ENCODE results near the gene SREBF2.

SREBF2 gene

DNA sequence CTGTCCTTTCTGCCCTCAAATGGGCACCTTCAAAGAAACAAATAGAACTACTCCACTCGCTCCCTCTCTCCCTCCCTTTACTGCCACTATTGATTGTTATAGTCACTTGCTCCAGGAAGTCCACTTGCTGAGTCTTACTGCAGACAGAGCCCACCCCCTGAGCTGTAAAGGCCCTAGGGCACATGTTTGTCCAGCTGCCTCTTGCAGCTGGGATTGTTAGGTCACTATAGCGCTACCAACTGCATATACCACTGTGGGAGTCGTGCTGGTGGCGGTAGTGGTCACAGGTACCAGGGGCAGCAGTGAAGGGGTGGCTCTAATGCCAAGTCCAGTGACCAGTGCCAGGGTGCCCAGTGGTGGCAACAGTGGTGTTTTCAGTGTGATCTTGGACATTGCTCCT is 4.4 kb upstream of the SREBF2 start:
- TF ChIP-seq, protein P1, sequence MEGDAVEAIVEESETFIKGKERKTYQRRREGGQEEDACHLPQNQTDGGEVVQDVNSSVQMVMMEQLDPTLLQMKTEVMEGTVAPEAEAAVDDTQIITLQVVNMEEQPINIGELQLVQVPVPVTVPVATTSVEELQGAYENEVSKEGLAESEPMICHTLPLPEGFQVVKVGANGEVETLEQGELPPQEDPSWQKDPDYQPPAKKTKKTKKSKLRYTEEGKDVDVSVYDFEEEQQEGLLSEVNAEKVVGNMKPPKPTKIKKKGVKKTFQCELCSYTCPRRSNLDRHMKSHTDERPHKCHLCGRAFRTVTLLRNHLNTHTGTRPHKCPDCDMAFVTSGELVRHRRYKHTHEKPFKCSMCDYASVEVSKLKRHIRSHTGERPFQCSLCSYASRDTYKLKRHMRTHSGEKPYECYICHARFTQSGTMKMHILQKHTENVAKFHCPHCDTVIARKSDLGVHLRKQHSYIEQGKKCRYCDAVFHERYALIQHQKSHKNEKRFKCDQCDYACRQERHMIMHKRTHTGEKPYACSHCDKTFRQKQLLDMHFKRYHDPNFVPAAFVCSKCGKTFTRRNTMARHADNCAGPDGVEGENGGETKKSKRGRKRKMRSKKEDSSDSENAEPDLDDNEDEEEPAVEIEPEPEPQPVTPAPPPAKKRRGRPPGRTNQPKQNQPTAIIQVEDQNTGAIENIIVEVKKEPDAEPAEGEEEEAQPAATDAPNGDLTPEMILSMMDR (IDR thresholded peaks at IDR 0.05), result no peak

- TF ChIP-seq, protein P1 (IDR thresholded peaks at IDR 0.05), result no peak
These were observed 2.7 kb upstream of the SREBF2 start for GRCh38 chr22:41830174-41830573.

GRCh38 chr22:41831383-41831782 is 1.5 kb upstream of the SREBF2 start:
- TF ChIP-seq, protein P1 (IDR thresholded peaks at IDR 0.05), result no peak

GRCh38 chr22:41831828-41832552 is 915 bp upstream of the SREBF2 start:
- TF ChIP-seq, protein P1 (IDR thresholded peaks at IDR 0.05), result no peak

DNA sequence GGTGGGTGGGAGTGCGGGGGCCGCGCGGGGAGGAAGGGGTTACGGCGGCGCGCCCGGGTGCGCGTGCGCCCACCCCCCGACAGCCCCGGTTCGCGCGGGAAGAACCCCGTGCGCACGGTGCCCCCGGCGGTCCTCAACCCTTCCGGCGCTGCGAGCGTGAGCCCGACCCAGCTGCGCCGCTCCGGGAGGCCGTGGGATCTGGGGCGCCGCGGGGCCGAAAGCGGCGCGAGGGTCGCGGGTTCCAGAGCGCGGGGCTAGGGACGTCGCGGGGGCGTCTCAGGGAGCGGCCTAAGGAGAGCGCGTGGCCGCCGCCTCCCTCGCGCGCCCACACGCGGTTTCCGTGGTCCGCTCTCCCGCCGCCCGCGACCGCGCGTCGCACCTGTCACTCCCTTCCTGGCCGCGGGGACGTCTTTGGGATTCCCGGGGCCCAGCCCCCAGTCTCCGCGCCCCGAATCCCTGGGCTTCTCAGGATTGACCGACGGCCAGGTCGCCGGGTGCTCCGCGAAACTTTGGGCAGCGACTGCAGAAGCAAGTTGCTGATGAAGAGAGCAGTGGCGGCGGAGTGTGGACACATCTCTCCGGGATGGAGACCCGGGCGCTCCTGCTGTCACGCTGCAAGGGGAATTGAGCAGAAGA is 582 bp downstream of the SREBF2 start:
- TF ChIP-seq, protein P1 (IDR thresholded peaks at IDR 0.05), result no peak

- TF ChIP-seq, protein P1 (IDR thresholded peaks at IDR 0.05), result no peak
These were observed 1.4 kb downstream of the SREBF2 start for GRCh38 chr22:41834005-41834944.

- TF ChIP-seq, protein P1 (IDR thresholded peaks at IDR 0.05), result no peak
These were observed 3.6 kb downstream of the SREBF2 start for GRCh38 chr22:41836551-41836950.
